A673 (cell line): ENCODE data around the gene OR8B3. TPM values are rescaled to one million over a fixed set of nuclear protein-coding genes. Genes with fewer than 3 reads are reported as not detected.

Experiments
- BruUV-seq: library from RNA; stranded (reverse); fragments of 400-500 nt; replicated peaks from 2 replicates; lab custom pipeline; 2021; lab: Mats Ljungman, UMichigan
- CTCF ChIA-PET: fragments of 300-600 bp; sonication (Branson Sonifier 250); formaldehyde crosslinking; loops from one replicate; lab custom pipeline; 2022; ENCODE audit warnings: antibody characterized with exemption; lab: Charles Lee
- POLR2A ChIA-PET: fragments of 300-600 bp; sonication (Branson Sonifier 250); formaldehyde crosslinking; loops from one replicate; lab custom pipeline; 2022; ENCODE audit warnings: antibody characterized with exemption; ENCODE audit not compliant: low non-redundant PET; lab: Charles Lee
- DNase-seq: peaks from one replicate; pipeline ENCODE4 v3.0.0-alpha.2; 2015; ENCODE audit warnings: low spot score
- H3K27ac ChIP-seq: fragments of 200-600 bp; sonication (generic); 2 replicates; pipeline ENCODE4 v1.5.1; 2016; ENCODE audit warnings: mixed run types, low read depth, mild to moderate bottlenecking, mixed read lengths, antibody characterized with exemption, low read length; ENCODE audit not compliant: poor library complexity, severe bottlenecking
- H3K27me3 ChIP-seq: fragments of 200-600 bp; sonication (generic); replicated peaks from 2 replicates; pipeline ENCODE4 v1.6.1; 2017; ENCODE audit warnings: mixed run types, low read depth, mild to moderate bottlenecking, mixed read lengths, antibody characterized with exemption, low read length; ENCODE audit not compliant: insufficient read depth, poor library complexity
- H3K36me3 ChIP-seq: fragments of 200-600 bp; sonication (generic); 2 replicates; pipeline ENCODE4 v1.6.1; 2016; ENCODE audit warnings: mixed run types, mild to moderate bottlenecking, mixed read lengths, antibody characterized with exemption, low read length; ENCODE audit not compliant: insufficient read depth, poor library complexity, severe bottlenecking
- H3K4me1 ChIP-seq: fragments of 200-600 bp; sonication (generic); 2 replicates; pipeline ENCODE4 v1.6.1; 2017; ENCODE audit warnings: mixed run types, mild to moderate bottlenecking, mixed read lengths, antibody characterized with exemption, low read length; ENCODE audit not compliant: insufficient read depth, poor library complexity, severe bottlenecking
- H3K4me3 ChIP-seq: fragments of 200-600 bp; sonication (generic); 2 replicates; pipeline ENCODE4 v1.5.1; 2016; ENCODE audit warnings: low read depth, mixed run types, mild to moderate bottlenecking, mixed read lengths, low read length; ENCODE audit not compliant: poor library complexity, severe bottlenecking
- H3K9me3 ChIP-seq: fragments of 200-600 bp; sonication (generic); 2 replicates; pipeline ENCODE4 v1.6.1; 2016; ENCODE audit warnings: mixed run types, low read depth, mild to moderate bottlenecking, mixed read lengths, antibody characterized with exemption, low read length; ENCODE audit not compliant: poor library complexity, severe bottlenecking
- CTCF ChIP-seq: fragments of 300-800, 200-600 bp; sonication (generic); conservative IDR thresholded peaks from 2 replicates; pipeline ENCODE4 v1.5.1; 2017; ENCODE audit warnings: low read depth, mild to moderate bottlenecking, antibody characterized with exemption, low read length, moderate library complexity, mixed read lengths
- EZH2 ChIP-seq: fragments of 200-600 bp; sonication (generic); IDR thresholded peaks from 2 replicates; pipeline ENCODE4 v1.6.1; 2017; ENCODE audit warnings: borderline replicate concordance, low read depth, mild to moderate bottlenecking, mixed read lengths, antibody characterized with exemption, low read length; ENCODE audit not compliant: poor library complexity, severe bottlenecking
- intact Hi-C: fragments of 100-400 bp; cut with micrococcal nuclease; formaldehyde crosslinking; loops from one replicate; pipeline ENCODE4 v1.10.0; 2022; ENCODE audit not compliant: unreplicated experiment
- total RNA-seq: library from RNA; stranded (reverse); gene quantifications from 2 replicates; pipeline ENCODE4 v1.2.3, GENCODE V29; 2021

The OR8B3 gene
- total RNA-seq, 1 experiment from 2014 or later: not detected

GRCh38 chr11:124429599-124429998 lies 30.8 kb upstream of the OR8B3 start:
- Histone ChIP-seq H3K9me3 (peaks cover 8% of the 10 kb centered on the region), H3K27me3 (no peaks in the 10 kb centered on the region), H3K4me1 (no peaks in the 10 kb centered on the region), H3K27ac (no peak overlapping the region), H3K4me3 (no peak overlapping the region), H3K36me3 (no peaks in the 10 kb centered on the region)
- DNase-seq: no peak
- TF ChIP-seq CTCF (no peak), EZH2 (no peak)
- ChIA-PET POLR2A (no interaction called here), CTCF (no interaction called here)
- no TSS peak for BruUV-seq
- intact Hi-C loops: no loop called here

DNA sequence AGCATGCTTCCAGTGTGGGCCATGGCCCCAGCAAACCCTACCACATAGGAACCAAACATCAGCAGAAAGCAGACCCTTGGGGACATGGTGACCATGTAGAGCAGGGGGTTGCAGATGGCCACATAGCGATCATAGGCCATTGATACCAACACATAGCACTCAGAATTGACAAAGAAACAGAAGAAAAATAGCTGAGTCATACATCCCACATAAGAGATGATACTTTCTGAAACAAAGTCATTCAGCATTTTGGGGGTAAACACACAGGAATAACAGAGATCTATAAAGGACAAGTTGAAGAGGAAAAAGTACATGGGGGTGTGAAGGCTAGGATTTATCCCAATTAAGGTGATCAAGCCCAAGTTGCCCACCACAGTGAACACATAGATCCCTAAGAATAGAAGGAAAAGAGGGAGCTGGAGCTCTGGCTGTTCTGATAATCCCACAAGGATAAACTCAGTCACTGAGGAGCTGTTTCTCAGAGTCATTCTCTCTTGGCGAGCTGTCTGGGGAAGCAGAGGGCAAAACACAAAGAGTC lies 25.6 kb upstream of the OR8B3 start, which contains the start of gene OR8B4:
OR8B4 (minus strand) TSS at position 488 of the 538 bp plus-strand sequence; CDS start at position 488, 0 bp downstream.
- DNase-seq: no peak
- CTCF ChIA-PET: no interaction called here
- H3K4me3 ChIP-seq: no peak within 1 kb of the TSS
- H3K4me1 ChIP-seq: no peaks in the 10 kb centered on the region
- intact Hi-C loops: no loop called here
- H3K36me3 ChIP-seq: no peaks in the 10 kb centered on the region
- POLR2A ChIA-PET: no interaction called here
- peaks cover 3% of the 10 kb centered on the region for H3K9me3 ChIP-seq
- no TSS peak for BruUV-seq
- H3K27ac ChIP-seq: no peak within 1 kb of the TSS
- TF ChIP-seq CTCF (no peak), EZH2 (no peak)
- no peaks in the 10 kb centered on the region for H3K27me3 ChIP-seq

GRCh38 chr11:124421043-124421442 lies 22.2 kb upstream of the OR8B3 start:
- ChIA-PET CTCF (no interaction called here), POLR2A (no interaction called here)
- Histone ChIP-seq H3K27ac (no peak overlapping the region), H3K27me3 (no peaks in the 10 kb centered on the region), H3K4me1 (no peaks in the 10 kb centered on the region), H3K9me3 (no peaks in the 10 kb centered on the region), H3K4me3 (no peak overlapping the region), H3K36me3 (no peaks in the 10 kb centered on the region)
- no peak for DNase-seq
- no peak for TF ChIP-seq CTCF
- no peak for TF ChIP-seq EZH2
- no TSS peak for BruUV-seq
- intact Hi-C loops: no loop called here
